HepG2 (cell line): ENCODE data around the gene NFIL3. TPM values are rescaled to one million over a fixed set of nuclear protein-coding genes. Genes with fewer than 3 reads are reported as not detected.

Experiments
- ATAC-seq: fragments of 200-7000 bp; cut with Tn5 transposase; 3 replicates; pipeline ENCODE4 v1.9.1; 2020; ENCODE audit warnings: mild to moderate bottlenecking, moderate library complexity
- BruUV-seq: library from RNA; stranded (reverse); fragments of 400-500 nt; replicated peaks from 2 replicates; lab custom pipeline; 2021; lab: Mats Ljungman, UMichigan
- CTCF ChIA-PET: fragments of 300-600 bp; formaldehyde crosslinking; extraction: SDS; loops from one replicate; lab custom pipeline; 2021; ENCODE audit warnings: low total read pairs, inconsistent platforms, low intra/inter-chr PET ratio; lab: Yijun Ruan, JAX
- POLR2A ChIA-PET: fragments of 350-600 bp; sonication (Branson Sonifier 250); formaldehyde crosslinking; loops from one replicate; lab custom pipeline; 2020; ENCODE audit warnings: antibody characterized with exemption, inconsistent platforms; lab: Yijun Ruan, JAX
- DNase-seq: peaks from one replicate; pipeline ENCODE4 v3.0.0-alpha.2; 2015; ENCODE audit warnings: low spot score
- FAIRE-seq: peaks from 3 replicates; lab custom pipeline; 2011; peaks lifted over from hg19 to GRCh38; lab: Jason Lieb, UNC
- H2AFZ ChIP-seq: one replicate; pipeline ENCODE4 v1.6.1; 2011; ENCODE audit warnings: low read length, inconsistent platforms
- H3K27ac ChIP-seq: fragments of 300-600 bp; 3 replicates; pipeline ENCODE4 v1.8.0; 2011; ENCODE audit warnings: mixed run types, mild to moderate bottlenecking, mixed read lengths, low read length, inconsistent platforms; ENCODE audit not compliant: insufficient read depth; ENCODE audit errors: extremely low read length
- H3K27me3 ChIP-seq, 2 experiments: fragments of 200-600 bp in 1 of 2; 2 replicates in 1 of 2; 3 replicates in 1 of 2; pipeline versions ENCODE4 v1.6.0 to v1.8.0; 2011; ENCODE audit warnings: low read length in 2 of 2, mild to moderate bottlenecking in 2 of 2, moderate library complexity in 2 of 2, inconsistent platforms in 1 of 2; ENCODE audit not compliant: insufficient read depth in 2 of 2, control insufficient read depth in 1 of 2
- H3K36me3 ChIP-seq, 2 experiments: fragments of 200-600 bp in 1 of 2; replicated peaks in 1 of 2; 2 replicates in 1 of 2; 3 replicates in 1 of 2; pipeline versions ENCODE4 v1.5.1 to v1.8.0; 2011; ENCODE audit warnings: low read length in 2 of 2, inconsistent platforms in 1 of 2; ENCODE audit not compliant: insufficient read depth in 2 of 2, control insufficient read depth in 1 of 2
- H3K4me1 ChIP-seq: 2 replicates; pipeline ENCODE4 v1.5.1; 2012; ENCODE audit warnings: low read length, inconsistent platforms; ENCODE audit not compliant: insufficient read depth
- H3K4me2 ChIP-seq: 2 replicates; pipeline ENCODE4 v1.6.0; 2011; ENCODE audit warnings: low read depth, low read length, inconsistent platforms
- H3K4me3 ChIP-seq, 3 experiments: fragments of 200-600 bp in 1 of 3; sonication (generic), shearing (Covaris generic) in 1 of 3; replicated peaks in 1 of 3; 2 replicates each; pipeline ENCODE4 v1.5.1; 2011 to 2016; ENCODE audit warnings: low read length in 3 of 3, inconsistent platforms in 2 of 3, low read depth in 2 of 3, mild to moderate bottlenecking in 2 of 3, control low read depth in 1 of 3, mixed read lengths in 1 of 3; ENCODE audit not compliant: insufficient read depth in 1 of 3
- H3K79me2 ChIP-seq: one replicate; pipeline ENCODE4 v1.6.1; 2011; ENCODE audit warnings: low read length, inconsistent platforms; ENCODE audit not compliant: insufficient read depth
- H3K9ac ChIP-seq: 2 replicates; pipeline ENCODE4 v1.6.0; 2011; ENCODE audit warnings: mild to moderate bottlenecking, low read depth, low read length, inconsistent platforms; ENCODE audit not compliant: insufficient read depth
- H3K9me3 ChIP-seq: 2 replicates; pipeline ENCODE4 v1.5.1; 2012; ENCODE audit warnings: mild to moderate bottlenecking, low read length
- H4K20me1 ChIP-seq: 2 replicates; pipeline ENCODE4 v1.6.0; 2011; ENCODE audit warnings: inconsistent platforms, mild to moderate bottlenecking, low read length, moderate library complexity; ENCODE audit not compliant: insufficient read depth
- FLYWCH1 ChIP-seq: sonication (generic); formaldehyde crosslinking; IDR thresholded peaks from 2 replicates; pipeline ENCODE4 v1.8.1; 2023; ENCODE audit warnings: mild to moderate bottlenecking, missing genetic modification reagents
- FOXP1 ChIP-seq, 2 experiments: fragments of 450-650 bp in 1 of 2; IDR thresholded peaks; 2 replicates each; pipeline ENCODE4 v1.6.1; 2017 to 2018; ENCODE audit warnings: antibody characterized with exemption in 1 of 2
- HES4 ChIP-seq: sonication (generic); formaldehyde crosslinking; IDR thresholded peaks from 2 replicates; pipeline ENCODE4 v1.9.0; 2021; ENCODE audit warnings: mild to moderate bottlenecking, missing genetic modification reagents, borderline replicate concordance
- IRF1 ChIP-seq: sonication (generic); formaldehyde crosslinking; IDR thresholded peaks from 2 replicates; pipeline ENCODE4 v1.4.0; 2020; ENCODE audit warnings: low read depth, mild to moderate bottlenecking, missing genetic modification reagents
- KAT2B ChIP-seq: fragments of 150-350 bp; IDR thresholded peaks from 2 replicates; pipeline ENCODE4 v1.6.1; 2014; ENCODE audit warnings: low read depth, low read length, borderline replicate concordance
- NCOA5 ChIP-seq: sonication (generic); formaldehyde crosslinking; IDR thresholded peaks from 2 replicates; pipeline ENCODE4 v1.4.0; 2020; ENCODE audit warnings: missing genetic modification reagents
- NFKB2 ChIP-seq: sonication (generic); formaldehyde crosslinking; IDR thresholded peaks from 2 replicates; pipeline ENCODE4 v1.4.0; 2020; ENCODE audit warnings: missing genetic modification reagents, borderline replicate concordance
- NPAS2 ChIP-seq: sonication (generic); formaldehyde crosslinking; IDR thresholded peaks from 2 replicates; pipeline ENCODE4 v1.8.0; 2022; ENCODE audit warnings: mild to moderate bottlenecking, missing genetic modification reagents, borderline replicate concordance
- SNAI1 ChIP-seq: sonication (generic); formaldehyde crosslinking; IDR thresholded peaks from 2 replicates; pipeline ENCODE4 v1.5.0; 2020; ENCODE audit warnings: mild to moderate bottlenecking, missing genetic modification reagents, borderline replicate concordance
- SRY ChIP-seq: sonication (generic); formaldehyde crosslinking; IDR thresholded peaks from 2 replicates; pipeline ENCODE4 v1.8.0; 2022; ENCODE audit warnings: mild to moderate bottlenecking, missing genetic modification reagents
- ZNF121 ChIP-seq: sonication (generic); formaldehyde crosslinking; IDR thresholded peaks from 2 replicates; pipeline ENCODE4 v1.5.0; 2020; ENCODE audit warnings: mild to moderate bottlenecking, missing genetic modification reagents
- ZNF556 ChIP-seq: sonication (generic); formaldehyde crosslinking; IDR thresholded peaks from 2 replicates; pipeline ENCODE4 v1.4.0; 2020; ENCODE audit warnings: mild to moderate bottlenecking, missing genetic modification reagents, borderline replicate concordance
- WGBS: methylation state at CpG from one replicate; pipeline ENCODE4 v1.1.6; 2017; ENCODE audit warnings: low lambda C conversion rate; 5-methylcytosine and 5-hydroxymethylcytosine counted together
- in situ Hi-C: cut with HindIII; loops from 2 replicates; pipeline ENCODE4 v1.10.0; 2017; ENCODE audit warnings: low pct_unique_long_range_greater_than_20kb; ENCODE audit not compliant: extremely low pct_ligation_motif_present
- intact Hi-C: fragments of 100-400 bp; cut with micrococcal nuclease; formaldehyde crosslinking; loops from one replicate; pipeline ENCODE4 v1.10.0; 2022; ENCODE audit not compliant: unreplicated experiment
- polyA plus RNA-seq, 8 experiments: library from polyadenylated mRNA; depleted of rRNA in 3 of 8; stranded (reverse) in 7 of 8; unstranded in 1 of 8; fragments of >200 nt; fragmentation: Illumina TruSeq in 4 of 8; extraction: Trizol in 4 of 8; gene quantifications; 2 replicates each; pipeline versions ENCODE4 v1.2.1 to v1.2.3, GENCODE V29; 2011 to 2016; ENCODE audit warnings: low read depth in 4 of 8, missing spikeins in 1 of 8, mixed read lengths in 1 of 8; ENCODE audit not compliant: insufficient read depth in 1 of 8
- total RNA-seq, 5 experiments: library from RNA; depleted of rRNA; stranded (reverse); fragments of >200 nt; fragmentation: Illumina TruSeq; extraction: Trizol; gene quantifications; 2 replicates each; pipeline ENCODE4 v1.2.3, GENCODE V29; 2016; ENCODE audit warnings: low read depth in 1 of 5
- TF ChIP-seq, protein P1 (sequence below): sonication (generic); formaldehyde crosslinking; IDR thresholded peaks from 2 replicates; pipeline ENCODE4 v1.5.1; 2020; ENCODE audit warnings: missing genetic modification reagents, mild to moderate bottlenecking, borderline replicate concordance
- TF ChIP-seq, protein P2 (sequence below): sonication (generic); formaldehyde crosslinking; IDR thresholded peaks from 2 replicates; pipeline ENCODE4 v1.5.0; 2020; ENCODE audit warnings: mild to moderate bottlenecking, missing genetic modification reagents, borderline replicate concordance

The NFIL3 gene
- total and polyA plus RNA-seq, 2 of the 13 experiments (the other 11 are each of a cell fraction or from before 2014, with no cell fraction given): 46.6 to 54.2 TPM

DNA sequence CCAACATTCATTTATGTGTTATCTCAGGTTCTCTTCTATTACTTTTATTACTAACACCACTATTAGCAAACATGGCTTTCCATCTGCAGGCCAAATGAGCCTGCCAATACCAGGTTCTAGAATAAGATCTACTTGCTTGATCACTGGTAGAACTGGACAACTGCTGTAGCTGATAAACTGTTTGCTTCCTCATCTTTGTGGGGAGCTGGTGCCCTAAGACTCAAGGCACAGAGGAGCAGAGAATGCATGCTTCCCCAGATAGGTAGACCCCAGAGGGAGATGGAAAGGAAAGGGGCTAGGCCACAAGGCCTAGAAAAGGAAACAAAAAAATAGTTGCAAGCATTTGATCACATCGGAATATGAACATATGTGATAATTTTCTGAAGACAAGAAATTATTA, 31.2 kb downstream of the NFIL3 start:
- TF ChIP-seq SNAI1 (no peak), KAT2B (no peak), SRY (CRISPR knock-in tag) (no peak), NFKB2 (CRISPR knock-in tag) (no peak), FOXP1 (IDR thresholded peaks at IDR 0.05) (no peak), FOXP1 (CRISPR knock-in tag; IDR thresholded peaks at IDR 0.05) (no peak), FLYWCH1 (CRISPR knock-in tag) (no peak), ZNF121 (CRISPR knock-in tag) (no peak), HES4 (no peak), IRF1 (no peak), ZNF556 (CRISPR knock-in tag) (no peak), NPAS2 (no peak), NCOA5 (CRISPR knock-in tag) (no peak)
- TF ChIP-seq, protein P1, sequence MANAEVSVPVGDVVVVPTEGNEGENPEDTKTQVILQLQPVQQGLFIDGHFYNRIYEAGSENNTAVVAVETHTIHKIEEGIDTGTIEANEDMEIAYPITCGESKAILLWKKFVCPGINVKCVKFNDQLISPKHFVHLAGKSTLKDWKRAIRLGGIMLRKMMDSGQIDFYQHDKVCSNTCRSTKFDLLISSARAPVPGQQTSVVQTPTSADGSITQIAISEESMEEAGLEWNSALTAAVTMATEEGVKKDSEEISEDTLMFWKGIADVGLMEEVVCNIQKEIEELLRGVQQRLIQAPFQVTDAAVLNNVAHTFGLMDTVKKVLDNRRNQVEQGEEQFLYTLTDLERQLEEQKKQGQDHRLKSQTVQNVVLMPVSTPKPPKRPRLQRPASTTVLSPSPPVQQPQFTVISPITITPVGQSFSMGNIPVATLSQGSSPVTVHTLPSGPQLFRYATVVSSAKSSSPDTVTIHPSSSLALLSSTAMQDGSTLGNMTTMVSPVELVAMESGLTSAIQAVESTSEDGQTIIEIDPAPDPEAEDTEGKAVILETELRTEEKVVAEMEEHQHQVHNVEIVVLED (CRISPR knock-in tag): no peak
- TF ChIP-seq, protein P2, sequence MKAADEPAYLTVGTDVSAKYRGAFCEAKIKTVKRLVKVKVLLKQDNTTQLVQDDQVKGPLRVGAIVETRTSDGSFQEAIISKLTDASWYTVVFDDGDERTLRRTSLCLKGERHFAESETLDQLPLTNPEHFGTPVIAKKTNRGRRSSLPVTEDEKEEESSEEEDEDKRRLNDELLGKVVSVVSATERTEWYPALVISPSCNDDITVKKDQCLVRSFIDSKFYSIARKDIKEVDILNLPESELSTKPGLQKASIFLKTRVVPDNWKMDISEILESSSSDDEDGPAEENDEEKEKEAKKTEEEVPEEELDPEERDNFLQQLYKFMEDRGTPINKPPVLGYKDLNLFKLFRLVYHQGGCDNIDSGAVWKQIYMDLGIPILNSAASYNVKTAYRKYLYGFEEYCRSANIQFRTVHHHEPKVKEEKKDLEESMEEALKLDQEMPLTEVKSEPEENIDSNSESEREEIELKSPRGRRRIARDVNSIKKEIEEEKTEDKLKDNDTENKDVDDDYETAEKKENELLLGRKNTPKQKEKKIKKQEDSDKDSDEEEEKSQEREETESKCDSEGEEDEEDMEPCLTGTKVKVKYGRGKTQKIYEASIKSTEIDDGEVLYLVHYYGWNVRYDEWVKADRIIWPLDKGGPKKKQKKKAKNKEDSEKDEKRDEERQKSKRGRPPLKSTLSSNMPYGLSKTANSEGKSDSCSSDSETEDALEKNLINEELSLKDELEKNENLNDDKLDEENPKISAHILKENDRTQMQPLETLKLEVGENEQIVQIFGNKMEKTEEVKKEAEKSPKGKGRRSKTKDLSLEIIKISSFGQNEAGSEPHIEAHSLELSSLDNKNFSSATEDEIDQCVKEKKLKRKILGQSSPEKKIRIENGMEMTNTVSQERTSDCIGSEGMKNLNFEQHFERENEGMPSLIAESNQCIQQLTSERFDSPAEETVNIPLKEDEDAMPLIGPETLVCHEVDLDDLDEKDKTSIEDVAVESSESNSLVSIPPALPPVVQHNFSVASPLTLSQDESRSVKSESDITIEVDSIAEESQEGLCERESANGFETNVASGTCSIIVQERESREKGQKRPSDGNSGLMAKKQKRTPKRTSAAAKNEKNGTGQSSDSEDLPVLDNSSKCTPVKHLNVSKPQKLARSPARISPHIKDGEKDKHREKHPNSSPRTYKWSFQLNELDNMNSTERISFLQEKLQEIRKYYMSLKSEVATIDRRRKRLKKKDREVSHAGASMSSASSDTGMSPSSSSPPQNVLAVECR (CRISPR knock-in tag): no peak
- no peaks in the 10 kb centered on the region for H4K20me1 ChIP-seq
- ATAC-seq (no peak), DNase-seq (no peak), FAIRE-seq (no peak)
- intact Hi-C loops (no loop called here), in situ Hi-C loops (no loop called here)
- no peaks in the 10 kb centered on the region for H3K9me3 ChIP-seq
- H3K4me3 ChIP-seq: no peak overlapping the region
- CTCF ChIA-PET: no interaction called here
- no peak overlapping the region for H3K9ac ChIP-seq
- no peak overlapping the region for H2AFZ ChIP-seq
- WGBS: 85% methylated on average over 1 of the region's 1 CpG
- no peak overlapping the region for H3K4me2 ChIP-seq
- no peaks in the 10 kb centered on the region for H3K79me2 ChIP-seq
- POLR2A ChIA-PET: no interaction called here
- H3K27ac ChIP-seq: no peak overlapping the region
- no TSS peak for BruUV-seq
- no peaks in the 10 kb centered on the region for H3K36me3 ChIP-seq
- peaks cover 23% of the 10 kb centered on the region for H3K4me1 ChIP-seq
- H3K27me3 ChIP-seq: no peaks in the 10 kb centered on the region
